Stimulated activated CD4-positive, alpha-beta T cell treated with anti-CD3 and anti-CD28 coated beads, Interleukin-2, amount 100 ng/mL, for 4 hours (primary cell): ENCODE results near the gene PCDH15.
"Not testable (repeated sequence)": the region's sequence is repeated elsewhere in the genome, so short reads cannot be mapped to it uniquely, and the experiment has no call there.

Source experiments
- DNase-seq: peaks from one replicate; pipeline ENCODE4 v3.0.0-alpha.2; 2020; ENCODE audit warnings: low read depth

PCDH15 gene

DNA sequence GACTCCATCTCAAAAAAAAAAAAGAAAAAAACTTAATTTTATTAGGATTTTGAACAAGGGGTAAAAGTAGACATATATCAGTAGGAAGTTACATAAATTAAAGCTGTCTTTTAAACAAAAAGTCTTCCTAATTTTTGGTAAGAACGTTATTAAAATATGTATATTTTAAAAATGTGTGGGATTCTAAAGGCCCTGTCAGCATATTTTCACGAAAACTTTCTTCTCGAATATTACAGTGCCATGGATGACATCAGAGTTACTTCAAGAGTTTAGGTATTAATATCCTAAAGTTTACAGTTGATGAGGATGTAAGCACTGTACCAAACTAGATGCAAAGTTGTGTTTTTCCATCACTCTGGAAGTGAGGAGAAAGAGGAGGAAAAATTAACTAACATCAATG is 820.8 kb downstream of the PCDH15 start:
- DNase-seq, result no peak

GRCh38 chr10:53978301-53978700 is 822.7 kb downstream of the PCDH15 start:
- DNase-seq, result no peak

DNA sequence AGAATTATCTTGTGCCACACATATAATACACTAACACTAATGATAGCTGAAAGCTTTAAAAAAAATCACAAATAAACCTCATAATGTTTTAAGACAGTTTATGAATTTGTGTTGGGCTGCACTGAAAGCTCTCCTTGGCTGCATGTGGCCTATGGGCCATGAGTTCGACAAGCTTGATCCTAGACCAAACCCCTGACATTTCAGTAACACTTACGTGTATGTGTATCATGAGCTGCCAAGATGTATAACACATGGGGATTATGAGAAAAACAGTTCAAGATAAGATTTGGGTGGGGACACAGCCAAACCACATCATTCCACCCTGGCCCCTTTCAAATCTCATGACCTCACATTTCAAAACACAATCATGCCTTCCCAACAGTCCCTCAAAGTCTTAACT is 823.8 kb downstream of the PCDH15 start:
- no peak for DNase-seq

- no peak for DNase-seq
Observed at GRCh38 chr10:53957401-53957800, 843.6 kb downstream of the PCDH15 start.

GRCh38 chr10:53955091-53955490 is 845.9 kb downstream of the PCDH15 start:
- no peak for DNase-seq

DNA sequence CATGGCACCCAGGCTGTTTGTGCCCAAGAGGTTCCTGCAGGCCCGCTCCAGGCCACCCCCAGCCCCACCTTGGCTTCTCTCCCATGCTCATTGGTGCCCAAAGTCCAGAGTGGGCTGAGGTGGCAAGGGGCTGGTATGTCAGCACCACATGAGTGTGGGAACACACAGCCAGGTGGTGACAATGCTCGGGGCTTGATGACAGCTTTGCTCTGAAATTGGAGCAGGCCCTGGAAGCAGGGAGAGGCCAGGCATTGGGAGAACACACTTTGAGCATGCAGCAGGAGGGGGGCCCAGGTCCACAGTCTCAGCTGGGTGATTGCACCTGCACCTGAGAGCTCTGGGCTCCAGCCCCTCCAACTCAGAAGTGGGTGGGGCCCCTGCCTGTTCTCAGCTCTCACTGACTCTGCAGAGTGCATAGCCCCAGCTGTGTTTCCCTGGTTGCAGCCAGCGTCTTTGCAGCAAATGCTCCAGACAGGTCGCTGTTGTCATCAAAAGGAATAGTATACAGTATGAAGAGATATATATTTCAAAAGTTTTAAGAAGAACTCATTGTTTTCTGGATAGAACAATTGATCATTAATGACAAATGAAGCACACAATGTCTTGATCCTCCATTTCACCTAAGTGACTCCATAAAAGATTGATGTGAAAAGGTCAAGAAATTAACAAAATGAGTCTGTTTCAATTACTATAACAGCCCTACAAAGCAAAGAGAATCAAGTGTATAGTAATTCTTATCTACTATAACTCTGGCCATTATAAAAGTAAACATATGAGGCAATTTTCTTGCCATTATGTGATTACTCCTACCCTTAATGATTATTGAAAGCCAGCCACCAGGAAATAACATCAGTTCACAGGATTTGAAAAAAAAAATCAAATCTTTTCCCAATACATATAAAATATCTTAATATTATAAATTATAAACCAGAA is 848.1 kb downstream of the PCDH15 start:
- DNase-seq, result no peak

DNA sequence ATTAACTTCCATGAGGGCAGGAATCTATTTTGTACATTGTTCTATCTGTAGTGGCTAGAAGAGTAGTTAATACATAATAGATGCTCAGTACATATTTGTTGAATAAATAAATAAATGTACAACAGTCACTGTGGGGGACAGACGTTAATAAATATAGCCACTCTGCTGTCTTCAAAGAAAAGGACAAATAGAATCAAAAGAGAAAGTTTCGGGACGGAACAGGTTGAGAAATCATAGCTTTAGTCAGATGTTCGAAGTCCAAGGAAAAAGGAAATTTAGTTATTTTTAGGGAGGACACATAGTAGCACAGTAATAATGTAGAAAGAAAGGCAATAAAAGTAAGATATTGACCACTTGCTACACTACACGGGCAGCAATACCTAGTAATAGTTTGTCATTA is 861.4 kb downstream of the PCDH15 start:
- DNase-seq, result no peak

DNA sequence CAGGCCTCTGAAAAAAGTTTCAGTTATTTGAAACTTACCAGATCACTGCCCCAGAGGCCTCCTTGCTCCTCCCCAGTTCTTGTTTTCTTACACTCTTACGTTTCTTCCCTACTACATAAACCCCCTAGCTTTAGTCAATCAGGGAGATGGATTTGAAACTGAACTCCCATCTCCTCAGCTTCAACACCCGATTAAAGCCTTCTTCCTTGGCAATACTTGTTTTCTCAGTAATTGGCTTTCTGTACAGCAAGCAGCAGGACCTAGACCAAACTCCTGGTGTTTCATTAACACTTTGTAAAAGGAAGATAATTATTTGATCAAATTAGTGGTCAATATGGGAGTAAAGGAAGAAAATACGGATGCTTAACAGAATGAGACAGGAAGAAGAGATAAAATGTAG is 870.4 kb downstream of the PCDH15 start:
- no peak for DNase-seq

GRCh38 chr10:53924051-53924700 is 876.9 kb downstream of the PCDH15 start:
- not testable (repeated sequence) for DNase-seq

DNA sequence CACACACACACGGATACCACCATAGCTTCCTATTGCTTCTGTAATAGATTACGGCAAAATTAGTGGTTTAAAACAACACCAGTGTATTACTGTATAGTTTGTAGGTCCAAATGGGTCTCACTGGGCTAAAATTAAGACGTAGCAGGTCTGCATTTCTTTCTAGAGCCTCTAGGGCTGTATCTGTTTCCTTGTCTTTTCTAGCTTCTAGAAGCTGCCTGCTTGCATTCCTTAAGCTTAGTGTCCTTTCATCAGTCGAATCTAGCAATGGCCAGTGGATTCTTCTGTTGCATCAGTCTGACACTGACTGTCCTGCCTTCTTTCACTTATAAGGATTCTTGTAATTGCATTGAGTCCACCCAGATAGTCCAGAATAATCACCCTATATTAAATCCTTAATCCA is 882.3 kb downstream of the PCDH15 start:
- DNase-seq, result no peak

- DNase-seq, result no peak
Observed at GRCh38 chr10:53909791-53910190, 891.2 kb downstream of the PCDH15 start.

GRCh38 chr10:53904506-53905241 is 896.4 kb downstream of the PCDH15 start:
- DNase-seq, result no peak

DNA sequence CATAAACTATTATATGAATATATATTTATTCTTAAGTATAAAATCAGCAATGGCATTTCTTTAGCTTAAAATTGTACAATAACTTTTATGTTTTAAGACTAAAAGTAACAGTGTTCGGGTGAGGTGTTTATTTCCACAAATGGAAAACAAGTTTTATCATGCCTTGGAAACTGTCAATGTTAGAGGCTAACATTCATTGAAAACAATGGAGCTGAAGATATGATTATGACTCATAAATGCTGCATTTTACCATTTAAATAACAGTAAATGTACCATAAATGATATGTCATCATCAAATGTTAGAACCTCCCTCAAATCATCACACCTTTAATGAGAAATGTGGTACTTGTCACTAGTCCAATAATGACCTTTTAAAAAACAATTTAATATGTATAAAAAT is 897.3 kb downstream of the PCDH15 start:
- DNase-seq, result no peak

GRCh38 chr10:53899463-53900160 is 901.4 kb downstream of the PCDH15 start:
- no peak for DNase-seq

DNA sequence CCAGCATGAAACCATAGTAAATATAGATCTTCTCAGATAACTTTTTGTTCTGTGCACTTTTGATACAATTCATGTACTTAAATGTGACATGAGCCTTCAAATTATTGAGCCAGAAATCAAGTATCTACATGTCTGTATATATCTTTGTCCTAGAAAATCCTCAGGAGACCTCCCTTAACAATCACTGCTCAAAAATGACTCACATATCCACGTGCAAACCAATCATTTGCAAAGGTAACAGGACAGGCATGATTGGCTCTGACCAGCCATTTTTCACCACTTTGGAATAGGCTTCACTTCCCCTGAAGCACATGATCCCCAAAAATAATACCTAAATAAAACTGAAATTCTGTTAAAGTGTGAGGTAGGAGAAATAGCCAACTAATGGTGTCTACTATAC is 902.5 kb downstream of the PCDH15 start:
- DNase-seq, result no peak

DNA sequence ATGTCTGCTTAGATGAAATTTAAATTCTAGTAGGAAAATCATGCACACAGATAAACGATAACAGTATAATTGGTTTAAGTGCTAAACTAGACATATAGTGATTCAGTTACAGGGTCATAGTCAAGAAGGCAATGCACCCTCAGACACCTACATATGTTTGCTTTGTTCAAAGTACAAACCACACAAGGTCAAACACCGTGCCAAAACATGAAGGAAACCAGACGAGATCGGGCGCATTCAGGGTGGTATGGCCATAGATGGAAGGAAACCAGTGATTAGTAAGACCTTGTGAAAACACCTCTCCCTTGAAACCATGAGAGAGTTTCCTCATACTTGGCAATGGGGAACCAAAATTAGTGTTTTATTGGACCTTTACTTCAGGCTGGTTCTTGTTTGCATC is 906.9 kb downstream of the PCDH15 start:
- DNase-seq, result no peak

DNA sequence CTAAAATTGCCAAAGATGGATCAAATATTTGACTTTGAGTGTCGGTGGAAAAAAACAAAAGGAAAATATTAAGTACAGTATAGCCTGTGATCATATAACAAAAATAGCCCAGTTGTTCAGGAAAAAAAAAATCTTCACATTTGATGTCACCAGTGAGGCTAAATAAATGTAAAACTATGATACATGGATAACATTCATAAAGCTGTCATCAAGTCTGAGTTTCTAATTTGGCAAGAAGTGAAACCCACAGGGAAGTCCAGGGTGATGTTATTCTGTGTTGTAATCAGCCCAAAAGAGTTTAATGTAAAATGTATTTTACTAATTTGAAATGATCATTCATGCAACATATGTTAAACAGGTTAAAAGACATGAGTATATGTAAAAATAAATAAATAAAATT is 908.0 kb downstream of the PCDH15 start:
- DNase-seq, result no peak

DNA sequence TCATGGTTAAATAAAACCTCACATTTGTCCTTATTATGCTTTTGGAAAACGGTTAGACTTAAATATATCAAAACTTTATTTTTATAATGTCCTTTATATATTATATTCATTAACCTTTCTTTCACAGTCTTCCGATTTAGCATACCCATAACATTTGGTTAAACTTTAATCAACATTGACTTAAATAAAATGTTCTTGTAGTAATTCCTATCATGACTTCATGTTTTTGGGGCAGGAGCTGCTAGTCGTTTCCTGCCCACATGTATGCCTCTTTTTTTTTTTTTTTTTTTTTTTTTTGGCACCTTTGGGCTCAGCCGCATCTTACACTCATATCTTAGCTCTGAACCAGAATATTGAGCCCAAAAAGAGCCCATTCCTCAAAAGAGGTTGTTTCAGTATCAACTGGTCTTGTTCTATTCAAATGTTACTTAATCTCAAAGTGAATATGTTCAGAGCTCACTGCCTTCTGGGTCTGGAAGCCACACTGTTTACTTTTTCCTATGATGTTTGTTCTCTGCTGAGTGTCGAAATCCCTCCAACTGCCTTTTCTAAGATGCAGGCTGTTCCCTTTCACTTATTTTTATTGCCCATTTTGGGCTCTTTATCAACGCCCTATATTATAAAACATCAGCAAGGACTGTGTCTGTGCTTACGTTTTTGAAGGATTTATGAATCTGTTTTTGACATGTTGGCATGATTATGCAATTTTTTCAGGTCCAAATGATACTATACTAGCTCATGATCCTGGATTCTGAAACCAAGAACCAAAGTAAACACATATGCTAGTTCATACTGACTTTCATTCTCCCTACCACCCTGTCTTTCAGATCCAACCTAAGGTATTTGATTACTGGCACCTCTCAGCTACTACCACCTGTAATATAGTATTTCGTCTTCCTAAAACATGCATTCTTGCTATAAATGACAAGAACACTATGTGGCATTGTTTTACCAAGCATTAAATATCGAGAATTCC is 914.4 kb downstream of the PCDH15 start:
- DNase-seq, result no peak

- DNase-seq, result no peak
Observed at GRCh38 chr10:53864846-53865245, 936.2 kb downstream of the PCDH15 start.

DNA sequence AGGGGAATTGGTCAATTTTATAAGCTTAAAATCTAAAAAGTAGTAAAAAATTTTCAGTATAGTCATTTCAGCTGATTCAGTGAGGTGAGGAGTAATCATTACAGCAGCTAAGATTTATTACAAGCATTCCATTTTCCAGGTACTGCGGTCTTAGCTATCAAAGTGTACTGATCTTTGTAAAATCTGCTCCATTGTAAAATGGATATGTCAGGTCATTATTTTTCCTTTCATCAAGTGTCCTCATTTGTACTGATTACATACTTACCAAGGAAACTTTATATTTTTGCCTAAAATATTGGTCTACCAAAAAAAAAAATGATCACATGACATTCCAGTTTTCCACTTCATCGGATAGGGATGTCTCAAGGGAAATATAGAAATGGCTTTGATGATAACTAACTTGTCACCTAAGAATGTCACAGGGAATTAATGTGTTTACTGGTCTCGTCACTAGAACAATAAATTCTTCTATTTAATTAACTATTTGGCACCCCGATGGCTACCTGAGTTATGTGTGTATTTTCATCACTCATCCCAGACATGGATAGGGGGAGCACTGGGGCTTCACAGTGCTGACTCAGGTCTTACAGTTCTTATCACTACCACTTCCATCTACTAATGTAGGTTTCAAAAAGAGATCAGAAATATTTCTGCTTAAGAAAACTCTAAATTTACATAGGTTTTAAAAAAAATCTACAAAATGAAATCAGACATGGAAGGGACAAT is 948.4 kb downstream of the PCDH15 start:
- DNase-seq, result no peak
